HG02642 (cell line): ENCODE results near the gene AHCYL2.
"Not testable (repeated sequence)": the region's sequence is repeated elsewhere in the genome, so short reads cannot be mapped to it uniquely, and the experiment has no call there.

Experiments used
- ATAC-seq: cut with Tn5 transposase; IDR thresholded peaks from one replicate; pipeline ENCODE4 v1.9.1; 2021; ENCODE audit warnings: mild to moderate bottlenecking; ENCODE audit not compliant: unreplicated experiment, poor library complexity

Gene AHCYL2

GRCh38 chr7:129437190-129437589 is 212.4 kb downstream of the AHCYL2 start:
- no peak for ATAC-seq

GRCh38 chr7:129438281-129438838 is 213.5 kb downstream of the AHCYL2 start:
- no peak for ATAC-seq

- ATAC-seq: no peak
Measured at GRCh38 chr7:129438839-129439651, 214.2 kb downstream of the AHCYL2 start.

- no peak for ATAC-seq
Measured at GRCh38 chr7:129439963-129440625, 215.3 kb downstream of the AHCYL2 start.

- ATAC-seq: no peak
Measured at GRCh38 chr7:129443612-129444011, 218.8 kb downstream of the AHCYL2 start.

GRCh38 chr7:129444776-129445175 is 219.9 kb downstream of the AHCYL2 start:
- not testable (repeated sequence) for ATAC-seq

- not testable (repeated sequence) for ATAC-seq
Measured at GRCh38 chr7:129446925-129447324, 222.1 kb downstream of the AHCYL2 start.

- ATAC-seq: not testable (repeated sequence)
Measured at GRCh38 chr7:129447445-129447844, 222.6 kb downstream of the AHCYL2 start.

GRCh38 chr7:129448608-129449007 is 223.8 kb downstream of the AHCYL2 start:
- not testable (repeated sequence) for ATAC-seq

- no peak for ATAC-seq
Measured at GRCh38 chr7:129450295-129450694, 225.5 kb downstream of the AHCYL2 start.

- ATAC-seq: no peak
Measured at GRCh38 chr7:129452589-129453231, 227.9 kb downstream of the AHCYL2 start.

- ATAC-seq: no peak
Measured at GRCh38 chr7:129453510-129454248, 228.8 kb downstream of the AHCYL2 start.

GRCh38 chr7:129454249-129454551 is 229.4 kb downstream of the AHCYL2 start:
- no peak for ATAC-seq

- no peak for ATAC-seq
Measured at GRCh38 chr7:129456421-129456820, 231.6 kb downstream of the AHCYL2 start.

- no peak for ATAC-seq
Measured at GRCh38 chr7:129457101-129457500, 232.3 kb downstream of the AHCYL2 start.

GRCh38 chr7:129458171-129458570 is 233.3 kb downstream of the AHCYL2 start:
- no peak for ATAC-seq

- no peak for ATAC-seq
Measured at GRCh38 chr7:129461809-129462208, 237.0 kb downstream of the AHCYL2 start.

GRCh38 chr7:129462420-129462819 is 237.6 kb downstream of the AHCYL2 start:
- no peak for ATAC-seq

GRCh38 chr7:129464194-129464593 is 239.4 kb downstream of the AHCYL2 start:
- ATAC-seq: no peak

GRCh38 chr7:129465080-129465479 is 240.2 kb downstream of the AHCYL2 start:
- ATAC-seq: no peak
